Activated T-helper 1 cell treated with Interleukin-2 at 50 U/mL for 16 hours (primary cell): ENCODE results near the gene THEM4.

Experiments
- DNase-seq: peaks from one replicate; pipeline ENCODE4 v3.0.0-alpha.2; 2020; ENCODE audit warnings: low read depth

Gene THEM4

GRCh38 chr1:151837884-151838221 is 71.5 kb downstream of the THEM4 start:
- no peak for DNase-seq

DNA sequence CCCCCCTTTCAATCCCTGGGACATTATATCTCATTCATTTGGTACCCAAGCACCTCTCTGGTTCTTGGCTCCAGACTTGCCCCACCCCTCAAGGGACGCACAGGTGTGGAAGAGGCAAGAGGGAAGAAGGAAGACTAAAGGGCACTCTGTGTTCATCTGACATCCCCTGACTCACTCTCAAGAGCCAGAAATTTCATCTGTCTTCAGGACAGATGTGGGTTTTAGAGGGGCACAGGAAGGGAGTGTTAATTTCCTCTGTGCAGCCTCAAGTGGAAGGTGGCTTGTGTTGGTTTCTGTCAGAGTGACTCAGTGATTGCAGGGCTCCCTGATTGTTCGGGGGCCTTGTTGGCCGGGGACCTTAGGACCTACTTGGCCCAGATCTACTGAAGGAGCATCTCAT is 72.1 kb downstream of the THEM4 start:
- DNase-seq = no peak

DNA sequence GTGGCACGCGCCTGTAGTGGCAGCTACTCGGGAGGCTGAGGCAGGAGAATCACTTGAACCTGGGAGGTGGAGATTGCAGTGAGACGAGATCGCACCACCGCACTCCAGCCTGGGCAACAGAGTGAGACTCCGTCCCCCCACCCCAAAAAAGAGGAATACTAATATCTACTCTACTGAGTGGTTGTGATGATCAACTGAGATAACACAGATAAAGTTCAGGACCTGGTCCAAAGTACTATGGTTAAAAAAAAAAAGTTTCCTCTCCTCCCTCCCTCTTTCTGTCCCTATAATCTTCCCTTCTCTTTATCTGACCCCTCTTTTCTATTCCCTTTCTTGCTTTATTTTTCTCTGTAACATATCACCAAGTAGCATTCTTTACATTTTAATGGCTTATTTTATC is 73.7 kb downstream of the THEM4 start:
- DNase-seq = no peak

- no peak for DNase-seq
Measured at GRCh38 chr1:151834239-151834638, 75.1 kb downstream of the THEM4 start.

- DNase-seq = no peak
Measured at GRCh38 chr1:151833172-151833900, 76.0 kb downstream of the THEM4 start.

GRCh38 chr1:151832318-151832980 is 76.9 kb downstream of the THEM4 start:
- DNase-seq = no peak

GRCh38 chr1:151831605-151832004 is 77.7 kb downstream of the THEM4 start, which contains the start of gene RORC:
Gene RORC, minus strand, starts transcription at chr1:151831802. Its CDS starts 38 bp downstream, at chr1:151831764.
- no peak for DNase-seq

- no peak for DNase-seq
Measured at GRCh38 chr1:151831256-151831591, 78.1 kb downstream of the THEM4 start.

DNA sequence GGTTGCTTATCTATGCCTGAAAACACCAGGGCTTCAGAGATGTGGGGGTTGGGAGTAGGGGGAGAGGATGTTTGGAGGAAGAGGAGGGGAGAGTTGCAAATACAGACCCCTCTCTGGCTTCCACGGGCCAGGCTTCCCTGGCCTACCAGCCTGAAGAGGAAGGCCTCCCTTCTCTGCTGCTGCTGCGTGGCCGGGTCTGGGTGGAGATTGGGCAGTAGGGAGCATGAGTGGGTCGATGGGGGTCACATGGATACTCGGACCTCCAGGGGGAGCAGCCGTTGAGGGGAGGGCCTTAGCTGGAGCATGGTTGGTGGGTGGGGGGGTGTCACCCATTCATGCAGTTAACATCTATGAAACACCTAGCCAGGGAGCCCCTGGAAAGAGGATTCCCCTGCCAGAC is 79.3 kb downstream of the THEM4 start:
- no peak for DNase-seq

GRCh38 chr1:151829352-151830046 is 79.8 kb downstream of the THEM4 start:
- DNase-seq = no peak

DNA sequence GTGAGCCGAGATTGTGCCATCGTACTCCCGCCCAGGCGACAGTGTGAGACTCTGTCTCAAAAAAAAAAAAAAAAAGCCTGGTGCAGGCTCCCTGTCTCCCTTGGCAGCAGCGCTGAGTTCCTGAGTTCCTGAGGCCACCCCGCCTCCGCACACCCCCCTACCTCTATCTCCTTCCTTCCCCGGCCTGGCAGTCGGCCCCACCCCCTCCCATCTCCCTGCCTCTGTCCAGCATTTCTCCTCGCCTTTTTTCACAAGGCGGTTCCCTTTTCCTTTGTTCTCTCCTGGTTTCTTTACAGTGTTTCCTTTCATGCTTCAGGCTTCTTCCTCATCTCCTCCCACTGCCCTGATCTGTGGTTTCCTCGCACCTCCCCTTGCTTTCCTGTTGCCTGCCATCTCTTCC is 80.4 kb downstream of the THEM4 start:
- no peak for DNase-seq

DNA sequence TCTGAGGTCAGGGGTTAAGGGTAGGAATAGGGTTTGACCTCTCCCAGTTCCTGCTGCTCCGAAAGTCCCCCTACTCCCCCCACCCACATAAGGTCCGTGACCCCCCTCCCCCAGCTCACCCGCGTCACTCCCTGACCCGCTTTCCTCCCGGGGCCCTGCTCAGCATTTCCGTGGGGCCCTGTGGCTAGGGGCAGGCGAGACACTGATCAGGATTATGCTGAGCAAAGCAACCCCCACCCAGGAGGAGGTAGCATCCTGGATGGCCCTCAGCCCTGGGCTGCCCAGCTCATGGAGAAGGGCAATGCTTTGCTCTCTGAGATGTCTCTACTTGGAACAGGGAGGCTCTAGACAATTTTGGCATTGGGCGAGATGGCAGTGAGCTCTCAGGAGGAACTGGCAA is 81.5 kb downstream of the THEM4 start:
- no peak for DNase-seq

DNA sequence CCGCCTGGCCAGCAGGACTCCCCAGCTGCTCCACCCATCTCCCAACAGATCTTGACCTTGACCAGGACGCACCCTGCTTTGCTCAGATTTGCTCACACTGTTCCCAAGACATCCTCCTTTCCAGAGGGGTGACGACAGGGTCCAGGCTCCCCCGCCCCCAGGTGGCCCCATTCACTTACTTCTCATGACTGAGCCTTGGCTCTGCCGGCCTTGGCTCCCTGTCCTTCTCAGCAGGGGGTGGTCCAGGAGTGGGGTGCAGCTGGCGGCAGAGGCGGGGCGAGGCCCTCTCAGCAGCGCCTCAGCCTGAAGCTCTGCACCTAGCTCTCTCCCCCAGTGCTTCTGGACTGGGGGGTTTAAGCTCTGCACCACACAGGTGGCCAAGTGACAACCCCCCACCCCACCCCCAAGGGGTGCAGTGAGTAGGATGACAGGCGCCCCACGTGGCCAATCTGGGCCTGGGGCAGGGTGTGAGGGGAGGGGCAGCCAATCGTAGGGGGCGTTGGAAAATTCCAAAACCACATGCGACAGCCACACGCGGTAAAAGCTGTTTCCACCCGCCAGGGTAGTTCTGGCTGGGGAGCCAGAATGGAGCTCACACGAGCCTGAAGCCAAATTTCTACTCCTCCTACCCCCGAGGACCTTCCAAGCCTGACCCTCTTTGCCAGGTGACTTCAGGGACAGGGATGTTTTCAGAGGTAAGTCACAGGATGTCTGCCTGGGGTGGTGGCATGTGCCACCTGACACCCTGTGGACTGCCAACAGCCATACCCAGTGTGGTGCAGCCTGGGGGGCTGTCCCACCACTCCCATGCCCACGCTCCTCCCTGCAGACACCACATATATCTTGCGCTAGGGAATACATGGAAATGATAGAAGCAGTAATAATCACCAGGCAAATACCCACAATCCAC is 83.3 kb downstream of the THEM4 start:
- DNase-seq = no peak

DNA sequence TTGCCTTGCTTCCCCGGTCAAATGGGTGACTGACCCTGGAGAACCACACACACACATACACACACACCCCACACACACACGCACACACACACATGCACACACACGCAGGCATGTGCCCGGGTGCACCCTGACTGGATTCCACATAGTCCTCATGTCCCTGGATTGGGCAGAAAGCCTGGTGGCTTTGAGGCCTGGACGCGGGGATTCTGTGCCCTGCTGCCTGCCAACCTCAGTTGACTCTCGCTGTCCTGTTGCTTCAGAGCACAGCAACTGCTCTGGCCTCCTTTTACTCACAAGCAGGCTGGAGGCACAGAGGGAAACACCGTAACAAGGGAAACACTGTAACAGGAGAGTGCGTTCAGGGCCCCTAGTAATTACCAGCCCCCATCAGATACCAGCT is 84.1 kb downstream of the THEM4 start:
- no peak for DNase-seq
